Astrocyte (in vitro differentiated cells and primary cell): ENCODE data around the gene AP5M1. TPM values are rescaled to one million over a fixed set of nuclear protein-coding genes. Genes with fewer than 3 reads are reported as not detected.
A peak's percentile ranks its signal among the peaks of the same experiment; 100 is the strongest.

Source experiments
- DNase-seq: peaks from one replicate; pipeline ENCODE4 v3.0.0-alpha.2; 2010; ENCODE audit warnings: low read depth
- FAIRE-seq: peaks from 2 replicates; lab custom pipeline; 2011; peaks lifted over from hg19 to GRCh38; lab: Jason Lieb, UNC
- H2AFZ ChIP-seq: 2 replicates; pipeline ENCODE4 v1.6.0; 2012; ENCODE audit warnings: low read depth, low read length, inconsistent platforms
- H3K27ac ChIP-seq: 2 replicates; pipeline ENCODE4 v1.5.1; 2011; ENCODE audit warnings: low read depth, low read length, inconsistent platforms
- H3K27me3 ChIP-seq: 2 replicates; pipeline ENCODE4 v1.6.0; 2011; ENCODE audit warnings: low read length, inconsistent platforms; ENCODE audit not compliant: insufficient read depth
- H3K36me3 ChIP-seq: 2 replicates; pipeline ENCODE4 v1.5.1; 2011; ENCODE audit warnings: low read length, inconsistent platforms; ENCODE audit not compliant: insufficient read depth
- H3K4me1 ChIP-seq: 2 replicates; pipeline ENCODE4 v1.5.1; 2011; ENCODE audit warnings: low read length, inconsistent platforms; ENCODE audit not compliant: insufficient read depth
- H3K4me2 ChIP-seq: 2 replicates; pipeline ENCODE4 v1.6.0; 2012; ENCODE audit warnings: low read length, inconsistent platforms
- H3K4me3 ChIP-seq: 2 replicates; pipeline ENCODE4 v1.5.1; 2011; ENCODE audit warnings: low read depth, mild to moderate bottlenecking, low read length, inconsistent platforms; ENCODE audit not compliant: insufficient read depth
- H3K79me2 ChIP-seq: 2 replicates; pipeline ENCODE4 v1.6.0; 2012; ENCODE audit warnings: mild to moderate bottlenecking, low read length, inconsistent platforms; ENCODE audit not compliant: insufficient read depth
- H3K9ac ChIP-seq: 2 replicates; pipeline ENCODE4 v1.6.0; 2012; ENCODE audit warnings: mild to moderate bottlenecking, low read length, inconsistent platforms
- H3K9me3 ChIP-seq: 2 replicates; pipeline ENCODE4 v1.5.1; 2012; ENCODE audit warnings: low read depth, mild to moderate bottlenecking, low read length, inconsistent platforms; ENCODE audit not compliant: insufficient read depth
- H4K20me1 ChIP-seq: 2 replicates; pipeline ENCODE4 v1.6.0; 2012; ENCODE audit warnings: low read length, inconsistent platforms; ENCODE audit not compliant: insufficient read depth
- H3K27ac Mint-ChIP-seq: one replicate; pipeline ENCODE4 v1.8.0; 2021; ENCODE audit warnings: mild to moderate bottlenecking, mixed read lengths; ENCODE audit not compliant: unreplicated experiment
- H3K27me3 Mint-ChIP-seq: one replicate; pipeline ENCODE4 v1.8.0; 2021; ENCODE audit warnings: low read depth, mixed read lengths; ENCODE audit not compliant: unreplicated experiment
- H3K36me3 Mint-ChIP-seq: one replicate; pipeline ENCODE4 v1.8.0; 2021; ENCODE audit warnings: low read depth, mixed read lengths; ENCODE audit not compliant: unreplicated experiment
- H3K4me1 Mint-ChIP-seq: one replicate; pipeline ENCODE4 v1.8.0; 2021; ENCODE audit warnings: low read depth, mixed read lengths; ENCODE audit not compliant: unreplicated experiment
- H3K4me3 Mint-ChIP-seq: one replicate; pipeline ENCODE4 v1.8.0; 2021; ENCODE audit warnings: mild to moderate bottlenecking, moderate library complexity, mixed read lengths; ENCODE audit not compliant: unreplicated experiment
- H3K9me3 Mint-ChIP-seq: one replicate; pipeline ENCODE4 v1.8.0; 2021; ENCODE audit warnings: mild to moderate bottlenecking, mixed read lengths; ENCODE audit not compliant: unreplicated experiment
- EZH2 ChIP-seq: IDR thresholded peaks from 2 replicates; pipeline ENCODE4 v1.6.1; 2012; ENCODE audit warnings: mild to moderate bottlenecking, low read length, inconsistent platforms; ENCODE audit not compliant: insufficient read depth
- total RNA-seq: library from RNA; stranded (reverse); gene quantifications from 2 replicates; pipeline ENCODE4 v1.2.1, GENCODE V29; 2021
- TF ChIP-seq, protein P1 (sequence below): IDR thresholded peaks from 2 replicates; pipeline ENCODE4 v1.5.1; 2011; ENCODE audit warnings: low read depth, mild to moderate bottlenecking, inconsistent platforms, low read length, moderate library complexity; ENCODE audit not compliant: insufficient read depth

Gene AP5M1
- total RNA-seq, 1 donor from 2014 or later = 61.1 TPM

DNA sequence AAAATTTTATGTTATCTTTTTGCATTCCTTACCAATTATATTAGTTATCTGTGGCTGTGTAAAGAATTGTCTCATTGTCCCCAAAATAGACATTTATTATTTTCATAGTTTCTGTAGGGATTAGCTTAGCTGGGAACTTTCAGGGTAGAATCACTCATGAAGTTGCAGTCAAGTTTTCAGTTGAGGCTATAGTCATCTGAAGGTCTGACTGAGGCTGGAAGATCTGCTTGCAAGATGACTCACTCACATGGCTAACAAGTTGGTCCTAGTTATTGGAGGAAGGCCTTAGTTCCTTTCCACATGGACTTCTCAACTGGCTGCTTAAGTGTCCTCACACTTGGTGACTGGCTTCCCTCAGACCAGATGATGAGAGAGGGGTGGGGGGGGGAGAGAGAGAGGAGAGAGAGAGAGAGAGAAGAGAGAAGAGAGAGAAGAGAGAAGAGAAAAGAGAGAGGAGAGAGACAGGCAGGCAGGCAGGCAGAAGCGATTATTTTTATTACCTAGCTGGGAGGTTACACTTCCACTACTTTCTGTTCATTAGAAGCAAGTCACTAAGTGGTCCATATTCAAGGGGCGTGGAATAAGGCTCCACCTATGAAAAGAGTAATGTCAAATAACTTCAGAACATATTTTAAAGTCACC, 6.4 kb downstream of the AP5M1 start:
- no peak overlapping the region for H3K4me2 ChIP-seq
- H3K9me3 ChIP-seq = no peaks in the 10 kb centered on the region
- Mint-ChIP-seq H3K27me3 (no peaks in the 10 kb centered on the region), H3K27ac (no peak overlapping the region), H3K9me3 (peaks cover 5% of the 10 kb centered on the region), H3K4me1 (peaks cover 8% of the 10 kb centered on the region), H3K4me3 (no peak overlapping the region), H3K36me3 (peaks cover 24% of the 10 kb centered on the region)
- peaks cover 3% of the 10 kb centered on the region for H3K36me3 ChIP-seq
- no peaks in the 10 kb centered on the region for H3K27me3 ChIP-seq
- H3K4me1 ChIP-seq = peaks cover 8% of the 10 kb centered on the region
- TF ChIP-seq, protein P1, sequence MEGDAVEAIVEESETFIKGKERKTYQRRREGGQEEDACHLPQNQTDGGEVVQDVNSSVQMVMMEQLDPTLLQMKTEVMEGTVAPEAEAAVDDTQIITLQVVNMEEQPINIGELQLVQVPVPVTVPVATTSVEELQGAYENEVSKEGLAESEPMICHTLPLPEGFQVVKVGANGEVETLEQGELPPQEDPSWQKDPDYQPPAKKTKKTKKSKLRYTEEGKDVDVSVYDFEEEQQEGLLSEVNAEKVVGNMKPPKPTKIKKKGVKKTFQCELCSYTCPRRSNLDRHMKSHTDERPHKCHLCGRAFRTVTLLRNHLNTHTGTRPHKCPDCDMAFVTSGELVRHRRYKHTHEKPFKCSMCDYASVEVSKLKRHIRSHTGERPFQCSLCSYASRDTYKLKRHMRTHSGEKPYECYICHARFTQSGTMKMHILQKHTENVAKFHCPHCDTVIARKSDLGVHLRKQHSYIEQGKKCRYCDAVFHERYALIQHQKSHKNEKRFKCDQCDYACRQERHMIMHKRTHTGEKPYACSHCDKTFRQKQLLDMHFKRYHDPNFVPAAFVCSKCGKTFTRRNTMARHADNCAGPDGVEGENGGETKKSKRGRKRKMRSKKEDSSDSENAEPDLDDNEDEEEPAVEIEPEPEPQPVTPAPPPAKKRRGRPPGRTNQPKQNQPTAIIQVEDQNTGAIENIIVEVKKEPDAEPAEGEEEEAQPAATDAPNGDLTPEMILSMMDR = no peak
- no peak overlapping the region for H3K4me3 ChIP-seq
- peak; percentile 30 for DNase-seq
- H3K9ac ChIP-seq = no peak overlapping the region
- H3K27ac ChIP-seq = peak overlapping the region; percentile 14
- FAIRE-seq = no peak
- no peak overlapping the region for H2AFZ ChIP-seq
- H4K20me1 ChIP-seq = peaks cover 9% of the 10 kb centered on the region
- H3K79me2 ChIP-seq = peaks cover 46% of the 10 kb centered on the region

DNA sequence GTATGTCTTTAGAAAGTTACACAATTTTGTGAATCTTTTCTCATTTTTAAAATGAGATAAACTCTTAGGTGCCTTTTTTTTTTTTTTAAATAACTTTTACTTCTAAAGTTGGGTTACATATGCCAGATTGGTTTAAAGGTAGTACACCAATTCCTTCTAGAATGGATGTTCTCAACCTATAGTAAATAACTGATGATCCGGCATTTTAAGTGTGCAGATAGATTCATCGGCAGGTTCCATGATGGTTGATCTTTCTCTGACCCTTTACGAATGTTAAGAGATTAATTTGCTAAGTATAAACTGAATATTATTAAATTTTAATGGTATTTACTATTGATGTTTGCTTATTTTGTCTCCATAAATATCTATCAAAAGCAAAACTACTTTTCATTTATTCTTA, 8.3 kb downstream of the AP5M1 start:
- Mint-ChIP-seq H3K4me1 (peaks cover 2% of the 10 kb centered on the region), H3K27ac (no peak overlapping the region), H3K4me3 (no peak overlapping the region), H3K27me3 (no peaks in the 10 kb centered on the region), H3K36me3 (peaks cover 24% of the 10 kb centered on the region), H3K9me3 (no peaks in the 10 kb centered on the region)
- DNase-seq = no peak
- peaks cover 3% of the 10 kb centered on the region for H3K36me3 ChIP-seq
- H3K79me2 ChIP-seq = peaks cover 27% of the 10 kb centered on the region
- no peaks in the 10 kb centered on the region for H3K9me3 ChIP-seq
- H3K4me1 ChIP-seq = peaks cover 4% of the 10 kb centered on the region
- TF ChIP-seq, protein P1 = no peak
- TF ChIP-seq EZH2 = no peak
- H3K4me3 ChIP-seq = no peak overlapping the region
- no peak overlapping the region for H3K4me2 ChIP-seq
- H4K20me1 ChIP-seq = peaks cover 5% of the 10 kb centered on the region
- H2AFZ ChIP-seq = no peak overlapping the region
- H3K27ac ChIP-seq = no peak overlapping the region
- no peak for FAIRE-seq
- H3K27me3 ChIP-seq = no peaks in the 10 kb centered on the region
- no peak overlapping the region for H3K9ac ChIP-seq

- TF ChIP-seq, protein P1 = no peak
- TF ChIP-seq EZH2 = no peak
- Histone ChIP-seq H3K9ac (no peak overlapping the region), H3K9me3 (no peaks in the 10 kb centered on the region), H2AFZ (no peak overlapping the region), H3K4me3 (no peak overlapping the region), H4K20me1 (no peaks in the 10 kb centered on the region), H3K36me3 (peaks cover 3% of the 10 kb centered on the region), H3K4me2 (no peak overlapping the region), H3K79me2 (no peaks in the 10 kb centered on the region), H3K27ac (no peak overlapping the region), H3K27me3 (no peaks in the 10 kb centered on the region), H3K4me1 (no peaks in the 10 kb centered on the region)
- Mint-ChIP-seq H3K4me3 (no peak overlapping the region), H3K27me3 (no peaks in the 10 kb centered on the region), H3K9me3 (no peaks in the 10 kb centered on the region), H3K4me1 (no peaks in the 10 kb centered on the region), H3K27ac (no peak overlapping the region), H3K36me3 (peaks cover 3% of the 10 kb centered on the region)
- FAIRE-seq (no peak), DNase-seq (no peak)
Measured at GRCh38 chr14:57287745-57288144, 19.0 kb downstream of the AP5M1 start.
